GM12874 (cell line): Measurements from ENCODE around the gene DUOXA1.

ENCODE experiments used
- CTCF ChIP-seq: IDR thresholded peaks from 2 replicates; pipeline ENCODE4 v1.5.1; 2011; ENCODE audit warnings: low read depth, mild to moderate bottlenecking, control low read depth, low read length, moderate library complexity; ENCODE audit not compliant: insufficient read depth

The DUOXA1 gene

GRCh38 chr15:45107941-45108630 lies 21.6 kb downstream of the DUOXA1 start:
- TF ChIP-seq CTCF, result no peak

GRCh38 chr15:45106002-45106790 lies 23.5 kb downstream of the DUOXA1 start:
- no peak for TF ChIP-seq CTCF

GRCh38 chr15:45105586-45105985 lies 24.1 kb downstream of the DUOXA1 start:
- TF ChIP-seq CTCF, result no peak

GRCh38 chr15:45102226-45102625 lies 27.5 kb downstream of the DUOXA1 start:
- no peak for TF ChIP-seq CTCF

GRCh38 chr15:45101749-45102148 lies 27.9 kb downstream of the DUOXA1 start:
- no peak for TF ChIP-seq CTCF

- no peak for TF ChIP-seq CTCF
Measured at GRCh38 chr15:45100884-45101625, 28.6 kb downstream of the DUOXA1 start.

GRCh38 chr15:45099549-45100165 lies 30.0 kb downstream of the DUOXA1 start:
- no peak for TF ChIP-seq CTCF
